A549 (cell line): ENCODE data around the gene PICK1. TPM values are rescaled to one million over a fixed set of nuclear protein-coding genes. Genes with fewer than 3 reads are reported as not detected.
A peak's percentile ranks its signal among the peaks of the same experiment; 100 is the strongest.

Experiments used
- ATAC-seq, 2 experiments: fragments of 200-7000 bp in 1 of 2; fragments of >200 bp in 1 of 2; cut with Nextera tagmentation in 1 of 2; cut with Tn5 transposase in 1 of 2; 3 replicates each; pipeline versions ENCODE4 v1.8.0 to v1.9.1; 2018 to 2020; ENCODE audit warnings: mild to moderate bottlenecking in 1 of 2, moderate library complexity in 1 of 2
- CTCF ChIA-PET: fragments of 300-600 bp; sonication (Branson Sonifier 250); formaldehyde crosslinking; extraction: SDS; loops from one replicate; lab custom pipeline; 2021; ENCODE audit warnings: antibody characterized with exemption, inconsistent platforms; lab: Yijun Ruan, JAX
- POLR2A ChIA-PET: fragments of 350-600 bp; formaldehyde crosslinking; extraction: SDS; loops from one replicate; lab custom pipeline; 2021; ENCODE audit warnings: antibody characterized with exemption, inconsistent platforms; lab: Yijun Ruan, JAX
- DNase-seq, 2 experiments: peaks; one replicate each; pipeline versions ENCODE4 v3.0.0 to v3.0.0-alpha.2; 2011 to 2016; ENCODE audit warnings: low read depth in 1 of 2, low spot score in 1 of 2
- FAIRE-seq: peaks from 2 replicates; lab custom pipeline; 2011; peaks lifted over from hg19 to GRCh38; lab: Jason Lieb, UNC
- H3K27ac ChIP-seq, 2 experiments: fragments of >200 bp; sonication (Bioruptor Twin); formaldehyde crosslinking; 3 replicates each; pipeline ENCODE4 v1.5.1; 2016 to 2017
- H3K4me1 ChIP-seq: fragments of >200 bp; sonication (Bioruptor Twin); formaldehyde crosslinking; 3 replicates; pipeline ENCODE4 v1.6.1; 2016
- H3K4me2 ChIP-seq: fragments of >200 bp; sonication (Bioruptor Twin); formaldehyde crosslinking; 3 replicates; pipeline ENCODE4 v1.6.1; 2016
- H3K4me3 ChIP-seq: fragments of >200 bp; sonication (Bioruptor Twin); formaldehyde crosslinking; 3 replicates; pipeline ENCODE4 v1.5.1; 2016
- H3K9me3 ChIP-seq: fragments of >200 bp; sonication (Bioruptor Twin); formaldehyde crosslinking; 3 replicates; pipeline ENCODE4 v1.6.1; 2016
- BCL3 ChIP-seq: fragments of >200 bp; sonication (Bioruptor Twin); formaldehyde crosslinking; IDR thresholded peaks from 3 replicates; pipeline ENCODE4 v1.6.1; 2016
- BHLHE40 ChIP-seq: IDR thresholded peaks from 2 replicates; pipeline ENCODE4 v1.6.1; 2012; ENCODE audit warnings: low read depth, low read length, inconsistent platforms
- CEBPB ChIP-seq, 2 experiments: fragments of >200 bp in 1 of 2; sonication (Bioruptor Twin) in 1 of 2; formaldehyde crosslinking in 1 of 2; IDR thresholded peaks; 2 replicates each; pipeline ENCODE4 v1.6.1; 2012 to 2016
- CTCF ChIP-seq: fragments of >200 bp; sonication (Bioruptor Twin); formaldehyde crosslinking; IDR thresholded peaks from 3 replicates; pipeline ENCODE4 v1.5.1; 2016
- EHF ChIP-seq: fragments of 250-450 bp; sonication (Bioruptor Pico); IDR thresholded peaks from 2 replicates; pipeline ENCODE4 v1.5.0; 2020; ENCODE audit warnings: mild to moderate bottlenecking
- EHMT2 ChIP-seq: fragments of 200-600 bp; sonication (generic); IDR thresholded peaks from 2 replicates; pipeline ENCODE4 v1.6.1; 2016; ENCODE audit warnings: antibody characterized with exemption, low read depth, mild to moderate bottlenecking, moderate library complexity
- FOXS1 ChIP-seq: fragments of 250-450 bp; sonication (Bioruptor Pico); IDR thresholded peaks from 2 replicates; pipeline ENCODE4 v1.5.0; 2020; ENCODE audit warnings: mild to moderate bottlenecking, moderate library complexity
- GATA3 ChIP-seq: IDR thresholded peaks from 2 replicates; pipeline ENCODE4 v1.6.1; 2012; ENCODE audit warnings: borderline replicate concordance
- HES2 ChIP-seq: fragments of >200 bp; sonication (Bioruptor Twin); formaldehyde crosslinking; IDR thresholded peaks from 2 replicates; pipeline ENCODE4 v1.6.1; 2016
- HOXB13 ChIP-seq: fragments of 250-450 bp; sonication (Bioruptor Pico); IDR thresholded peaks from 2 replicates; pipeline ENCODE4 v1.5.0; 2020; ENCODE audit warnings: low read depth, mild to moderate bottlenecking, moderate library complexity
- JUNB ChIP-seq: fragments of >200 bp; sonication (Bioruptor Twin); formaldehyde crosslinking; IDR thresholded peaks from 2 replicates; pipeline ENCODE4 v1.6.1; 2016
- MAFK ChIP-seq: fragments of 450-650 bp; IDR thresholded peaks from 2 replicates; pipeline ENCODE4 v1.6.1; 2014; ENCODE audit not compliant: partially characterized antibody
- MAX ChIP-seq: IDR thresholded peaks from 2 replicates; pipeline ENCODE4 v1.6.1; 2012
- MYC ChIP-seq: IDR thresholded peaks from 2 replicates; pipeline ENCODE4 v1.6.1; 2012; ENCODE audit warnings: mild to moderate bottlenecking, inconsistent platforms, low read length, improper control_type of control experiment, borderline replicate concordance
- NR3C1 ChIP-seq: fragments of >200 bp; sonication (Bioruptor Twin); formaldehyde crosslinking; IDR thresholded peaks from 3 replicates; pipeline ENCODE4 v1.6.1; 2017
- POLR2A ChIP-seq: IDR thresholded peaks from 2 replicates; pipeline ENCODE4 v1.6.1; 2012; ENCODE audit warnings: mild to moderate bottlenecking, low read length
- RAD21 ChIP-seq, 2 experiments: fragments of >200 bp in 1 of 2; sonication (Bioruptor Twin) in 1 of 2; formaldehyde crosslinking in 1 of 2; IDR thresholded peaks in 1 of 2; conservative IDR thresholded peaks in 1 of 2; 2 replicates in 1 of 2; 3 replicates in 1 of 2; pipeline ENCODE4 v1.6.1; 2012 to 2018; ENCODE audit warnings: inconsistent platforms in 1 of 2
- SMC3 ChIP-seq: fragments of >200 bp; sonication (Bioruptor Twin); formaldehyde crosslinking; IDR thresholded peaks from 3 replicates; pipeline ENCODE4 v1.6.1; 2018; ENCODE audit warnings: inconsistent platforms
- TFCP2L1 ChIP-seq: fragments of 250-450 bp; sonication (Bioruptor Pico); IDR thresholded peaks from 2 replicates; pipeline ENCODE4 v1.5.0; 2021; ENCODE audit warnings: mild to moderate bottlenecking
- USF2 ChIP-seq: fragments of 450-650 bp; IDR thresholded peaks from 2 replicates; pipeline ENCODE4 v1.6.1; 2014; ENCODE audit warnings: antibody characterized with exemption
- ZNF302 ChIP-seq: fragments of 250-450 bp; sonication (Bioruptor Pico); IDR thresholded peaks from 2 replicates; pipeline ENCODE4 v1.9.0; 2021; ENCODE audit warnings: inconsistent platforms, mild to moderate bottlenecking, moderate library complexity
- WGBS: methylation state at CpG from one replicate; pipeline ENCODE4 v1.1.6; 2017; ENCODE audit errors: missing lambda C conversion rate; 5-methylcytosine and 5-hydroxymethylcytosine counted together
- polyA plus RNA-seq, 4 experiments: library from polyadenylated mRNA; depleted of rRNA in 3 of 4; stranded (reverse); fragments of >200 nt; fragmentation: RNase III in 1 of 4; extraction: RNeasy Plus Mini Kit Qiagen cat#74134 plus additional on column Dnase treatment in 1 of 4; gene quantifications; 2 replicates in 3 of 4; 3 replicates in 1 of 4; pipeline ENCODE4 v1.2.3, GENCODE V29; 2011 to 2017

PICK1 gene
- polyA plus RNA-seq, 2 of the 4 experiments (the other 2 are of a cell fraction) = 15.6 to 17.8 TPM

- H3K4me3 ChIP-seq = no peak overlapping the region
- ATAC-seq (peak; percentile 72 to 88), FAIRE-seq (no peak), DNase-seq (peak; percentile 75 to 76)
- TF ChIP-seq SMC3 = peak; percentile 83
- TF ChIP-seq BHLHE40 = no peak
- no peak for TF ChIP-seq GATA3
- peak; percentile 63 for TF ChIP-seq MAFK
- TF ChIP-seq MAX = peak; percentile 75
- TF ChIP-seq RAD21 (conservative IDR thresholded peaks at IDR 0.05 in 1 of 2, IDR thresholded peaks at IDR 0.05 in 1 of 2) = peak; percentile 89 to 94
- 0 out of 2 replicates have a peak, but pooled peaks have one; percentile 54 for TF ChIP-seq MYC
- TF ChIP-seq CTCF = peak; percentile 88
- H3K4me1 ChIP-seq = 0 out of 3 replicates have a peak, but pooled peaks cover 4% of the 10 kb centered on the region
- H3K4me2 ChIP-seq = peak overlapping the region; percentile 54; the same call in 2 of the 3 replicates
- 37% methylated on average over 19 of the region's 30 CpGs for WGBS
- H3K27ac ChIP-seq = peak overlapping the region; percentile 42 to 45; a peak in 3 of 6 replicates
- H3K9me3 ChIP-seq = no peaks in the 10 kb centered on the region
- POLR2A ChIA-PET = interaction anchor here (0.5 to 1.1 kb wide), 2 partner anchors 18 to 374 kb away, joined by 3 to 5 read pairs; no protein-coding TSS in a partner anchor
- CTCF ChIA-PET = interaction anchor here (0.6 to 4.2 kb wide), 64 partner anchors 9 to 951 kb away, joined by 3 to 43 read pairs (median 4); partner anchors contain the start of genes C22orf23, DMC1, POLR2F and TOMM22
Observed at GRCh38 chr22:38051900-38052862, 5.0 kb upstream of the PICK1 start.

- Histone ChIP-seq H3K9me3 (no peaks in the 10 kb centered on the region), H3K4me3 (no peak overlapping the region), H3K4me1 (0 out of 3 replicates have a peak, but pooled peaks cover 2% of the 10 kb centered on the region), H3K27ac (no peak overlapping the region; a peak in 1 of 6 replicates), H3K4me2 (no peak overlapping the region)
- DNase-seq (no peak), ATAC-seq (no peak), FAIRE-seq (no peak)
- WGBS = 85% methylated on average over 6 of the region's 6 CpGs
- ChIA-PET POLR2A (no interaction called here), CTCF (interaction anchor here (0.6 to 2.4 kb wide), 2 partner anchors 10 to 604 kb away, joined by 3 to 9 read pairs; no protein-coding TSS in a partner anchor)
- TF ChIP-seq RAD21 (conservative IDR thresholded peaks at IDR 0.05 in 1 of 2, IDR thresholded peaks at IDR 0.05 in 1 of 2) (no peak), TFCP2L1 (CRISPR knock-in tag) (no peak), MYC (no peak), JUNB (no peak), CEBPB (IDR thresholded peaks at IDR 0.05) (no peak), EHMT2 (no peak), HES2 (no peak), CTCF (no peak), SMC3 (no peak), MAX (no peak), BCL3 (no peak), NR3C1 (no peak), FOXS1 (CRISPR knock-in tag) (no peak), GATA3 (no peak), HOXB13 (CRISPR knock-in tag) (no peak), ZNF302 (no peak), EHF (CRISPR knock-in tag) (no peak), USF2 (no peak), POLR2A (no peak)
Observed at GRCh38 chr22:38062791-38063190, 5.6 kb downstream of the PICK1 start.
